IPS-20b (cell line): ENCODE results near the gene TMIGD3.

ENCODE experiments used
- H3K27ac ChIP-seq: one replicate; pipeline ENCODE4 v1.5.1; 2013; ENCODE audit warnings: low read length
- H3K27me3 ChIP-seq: 2 replicates; pipeline ENCODE4 v1.6.1; 2013; ENCODE audit warnings: mild to moderate bottlenecking, low read length, inconsistent platforms; ENCODE audit not compliant: insufficient read depth
- H3K36me3 ChIP-seq: 2 replicates; pipeline ENCODE4 v1.6.1; 2013; ENCODE audit warnings: low read depth, mild to moderate bottlenecking, inconsistent platforms, low read length, moderate library complexity; ENCODE audit not compliant: insufficient read depth
- H3K4me1 ChIP-seq: 2 replicates; pipeline ENCODE4 v1.6.1; 2013; ENCODE audit warnings: mild to moderate bottlenecking, control low read depth, inconsistent platforms, low read length, moderate library complexity; ENCODE audit not compliant: insufficient read depth
- H3K4me3 ChIP-seq: 2 replicates; pipeline ENCODE4 v1.5.1; 2013; ENCODE audit warnings: mild to moderate bottlenecking, low read length, inconsistent platforms
- H3K9ac ChIP-seq: 2 replicates; pipeline ENCODE4 v1.6.1; 2013; ENCODE audit warnings: low read depth, mild to moderate bottlenecking, inconsistent platforms, low read length, moderate library complexity
- H3K9me3 ChIP-seq: 2 replicates; pipeline ENCODE4 v1.6.1; 2013; ENCODE audit warnings: mild to moderate bottlenecking, low read depth, low read length, inconsistent platforms; ENCODE audit not compliant: insufficient read depth

The TMIGD3 gene

GRCh38 chr1:111505641-111506119, 2.2 kb upstream of the TMIGD3 start:
- H3K9ac ChIP-seq: no peak overlapping the region
- H3K36me3 ChIP-seq: no peaks in the 10 kb centered on the region
- H3K27me3 ChIP-seq: no peaks in the 10 kb centered on the region
- H3K4me3 ChIP-seq: no peak overlapping the region
- H3K4me1 ChIP-seq: peaks cover 6% of the 10 kb centered on the region
- H3K27ac ChIP-seq: no peak overlapping the region
- H3K9me3 ChIP-seq: no peaks in the 10 kb centered on the region

GRCh38 chr1:111504097-111504496, 664 bp upstream of the TMIGD3 start:
- Histone ChIP-seq H3K9ac (no peak overlapping the region), H3K9me3 (no peaks in the 10 kb centered on the region), H3K27ac (no peak overlapping the region), H3K36me3 (no peaks in the 10 kb centered on the region), H3K27me3 (no peaks in the 10 kb centered on the region), H3K4me1 (peaks cover 6% of the 10 kb centered on the region), H3K4me3 (no peak overlapping the region)

- H3K9ac ChIP-seq: no peak overlapping the region
- no peak overlapping the region for H3K4me3 ChIP-seq
- no peaks in the 10 kb centered on the region for H3K4me1 ChIP-seq
- no peaks in the 10 kb centered on the region for H3K9me3 ChIP-seq
- no peaks in the 10 kb centered on the region for H3K27me3 ChIP-seq
- no peak overlapping the region for H3K27ac ChIP-seq
- H3K36me3 ChIP-seq: no peaks in the 10 kb centered on the region
Measured at GRCh38 chr1:111501645-111502044, 1.8 kb downstream of the TMIGD3 start.

- H3K36me3 ChIP-seq: no peaks in the 10 kb centered on the region
- H3K9ac ChIP-seq: no peak overlapping the region
- no peaks in the 10 kb centered on the region for H3K27me3 ChIP-seq
- H3K9me3 ChIP-seq: no peaks in the 10 kb centered on the region
- no peaks in the 10 kb centered on the region for H3K4me1 ChIP-seq
- H3K27ac ChIP-seq: no peak overlapping the region
- H3K4me3 ChIP-seq: no peak overlapping the region
Measured at GRCh38 chr1:111499026-111499785, 4.2 kb downstream of the TMIGD3 start.

- H3K4me3 ChIP-seq: no peak overlapping the region
- H3K27ac ChIP-seq: no peak overlapping the region
- no peaks in the 10 kb centered on the region for H3K36me3 ChIP-seq
- H3K4me1 ChIP-seq: no peaks in the 10 kb centered on the region
- H3K27me3 ChIP-seq: no peaks in the 10 kb centered on the region
- H3K9ac ChIP-seq: no peak overlapping the region
- no peaks in the 10 kb centered on the region for H3K9me3 ChIP-seq
Measured at GRCh38 chr1:111497592-111497991, 5.8 kb downstream of the TMIGD3 start.

GRCh38 chr1:111496398-111496797, 7.0 kb downstream of the TMIGD3 start:
- Histone ChIP-seq H3K27ac (no peak overlapping the region), H3K4me1 (no peaks in the 10 kb centered on the region), H3K36me3 (no peaks in the 10 kb centered on the region), H3K27me3 (no peaks in the 10 kb centered on the region), H3K9ac (no peak overlapping the region), H3K4me3 (no peak overlapping the region), H3K9me3 (no peaks in the 10 kb centered on the region)

GRCh38 chr1:111491070-111491469, 12.4 kb downstream of the TMIGD3 start:
- H3K36me3 ChIP-seq: no peaks in the 10 kb centered on the region
- no peaks in the 10 kb centered on the region for H3K9me3 ChIP-seq
- H3K27ac ChIP-seq: no peak overlapping the region
- H3K9ac ChIP-seq: no peak overlapping the region
- H3K27me3 ChIP-seq: no peaks in the 10 kb centered on the region
- no peaks in the 10 kb centered on the region for H3K4me1 ChIP-seq
- H3K4me3 ChIP-seq: no peak overlapping the region

GRCh38 chr1:111490220-111490619, 13.2 kb downstream of the TMIGD3 start:
- Histone ChIP-seq H3K9ac (no peak overlapping the region), H3K9me3 (no peaks in the 10 kb centered on the region), H3K36me3 (no peaks in the 10 kb centered on the region), H3K27me3 (no peaks in the 10 kb centered on the region), H3K27ac (no peak overlapping the region), H3K4me1 (no peaks in the 10 kb centered on the region), H3K4me3 (no peak overlapping the region)

GRCh38 chr1:111489604-111490003, 13.8 kb downstream of the TMIGD3 start:
- no peak overlapping the region for H3K9ac ChIP-seq

GRCh38 chr1:111488669-111489068, 14.8 kb downstream of the TMIGD3 start:
- H3K27ac ChIP-seq: no peak overlapping the region
- no peak overlapping the region for H3K4me3 ChIP-seq
- H3K9ac ChIP-seq: no peak overlapping the region
- no peaks in the 10 kb centered on the region for H3K4me1 ChIP-seq
- no peaks in the 10 kb centered on the region for H3K27me3 ChIP-seq
- no peaks in the 10 kb centered on the region for H3K9me3 ChIP-seq
- no peaks in the 10 kb centered on the region for H3K36me3 ChIP-seq

More at GRCh38 chr1:111489604-111490003, 13.8 kb downstream of the TMIGD3 start:
- Histone ChIP-seq H3K9me3 (no peaks in the 10 kb centered on the region), H3K4me1 (no peaks in the 10 kb centered on the region), H3K4me3 (no peak overlapping the region), H3K36me3 (no peaks in the 10 kb centered on the region), H3K27me3 (no peaks in the 10 kb centered on the region), H3K27ac (no peak overlapping the region)

- Histone ChIP-seq H3K27ac (no peak overlapping the region), H3K36me3 (no peaks in the 10 kb centered on the region), H3K27me3 (no peaks in the 10 kb centered on the region), H3K4me3 (no peak overlapping the region), H3K4me1 (no peaks in the 10 kb centered on the region), H3K9me3 (no peaks in the 10 kb centered on the region), H3K9ac (no peak overlapping the region)
Measured at GRCh38 chr1:111487133-111487532, 16.3 kb downstream of the TMIGD3 start.

- no peak overlapping the region for H3K4me3 ChIP-seq
- no peak overlapping the region for H3K9ac ChIP-seq
- no peak overlapping the region for H3K27ac ChIP-seq
- no peaks in the 10 kb centered on the region for H3K4me1 ChIP-seq
- H3K9me3 ChIP-seq: no peaks in the 10 kb centered on the region
- H3K27me3 ChIP-seq: no peaks in the 10 kb centered on the region
- no peaks in the 10 kb centered on the region for H3K36me3 ChIP-seq
Measured at GRCh38 chr1:111486431-111486830, 17.0 kb downstream of the TMIGD3 start.
